Activated naive CD8-positive, alpha-beta T cell treated with anti-CD3 and anti-CD28 coated beads for 36 hours (primary cell): ENCODE results near the gene TRIM54. TPM values are rescaled to one million over a fixed set of nuclear protein-coding genes. Genes with fewer than 3 reads are reported as not detected.

Source experiments
- DNase-seq: peaks from one replicate; pipeline ENCODE4 v3.0.0; 2021
- H3K27ac Mint-ChIP-seq: one replicate; pipeline ENCODE4 v1.8.0; 2022; ENCODE audit warnings: mild to moderate bottlenecking, moderate library complexity, mixed read lengths
- H3K27me3 Mint-ChIP-seq: one replicate; pipeline ENCODE4 v1.8.0; 2022; ENCODE audit warnings: mild to moderate bottlenecking, mixed read lengths
- H3K36me3 Mint-ChIP-seq: one replicate; pipeline ENCODE4 v1.8.0; 2021; ENCODE audit warnings: mild to moderate bottlenecking, mixed read lengths
- H3K4me1 Mint-ChIP-seq: one replicate; pipeline ENCODE4 v1.8.0; 2021; ENCODE audit warnings: mixed read lengths
- H3K4me3 Mint-ChIP-seq: one replicate; pipeline ENCODE4 v1.8.0; 2022; ENCODE audit warnings: mild to moderate bottlenecking, moderate library complexity, mixed read lengths
- H3K9me3 Mint-ChIP-seq: one replicate; pipeline ENCODE4 v1.8.0; 2022; ENCODE audit warnings: mixed read lengths
- total RNA-seq, 2 experiments: library from RNA; stranded (reverse); gene quantifications; one replicate each; pipeline ENCODE4 v1.2.3, GENCODE V29; 2021

The TRIM54 gene
- total RNA-seq, 2 experiments from 2014 or later = 0.24 to 0.33 TPM

DNA sequence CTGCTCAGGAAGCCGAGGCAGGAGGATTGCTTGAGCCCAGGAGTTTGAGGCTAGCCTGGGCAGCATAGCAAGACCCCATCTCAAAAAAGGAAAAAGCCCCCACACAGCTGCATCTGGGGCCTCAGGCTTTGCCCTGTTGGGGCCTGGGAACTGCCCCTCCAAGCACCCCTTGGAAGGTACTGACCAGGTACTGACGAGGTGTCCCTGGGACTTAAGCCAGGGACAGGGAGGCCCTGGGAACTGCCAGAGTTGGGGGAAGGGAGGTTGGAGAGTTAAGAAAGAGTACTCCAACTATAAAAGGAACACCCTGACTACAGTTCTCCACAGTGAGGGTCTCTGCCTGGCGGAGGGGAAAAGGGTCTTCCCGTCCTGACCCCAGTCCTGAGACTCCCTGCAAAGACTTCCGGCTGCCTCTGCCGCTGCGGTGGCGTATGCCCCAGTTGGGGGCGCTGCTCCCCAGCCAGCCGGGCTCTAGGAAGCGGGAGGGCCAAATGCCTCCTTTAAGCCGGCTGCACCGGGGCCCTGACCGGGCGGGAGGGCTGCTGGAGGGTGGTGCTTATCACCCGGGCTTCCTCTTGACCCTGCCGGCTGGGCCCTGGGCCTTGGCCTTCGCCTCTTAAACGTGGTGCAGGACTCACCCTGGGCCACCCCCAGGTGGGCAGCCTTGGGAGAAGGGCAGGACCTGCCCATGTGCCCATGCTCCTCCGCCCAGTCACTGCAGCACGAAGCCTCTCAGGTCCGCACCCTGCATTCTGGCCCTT lies 32.2 kb upstream of the TRIM54 start:
- DNase-seq = peak; percentile 73
- Mint-ChIP-seq H3K36me3 (no peaks in the 10 kb centered on the region), H3K27ac (no peak overlapping the region), H3K27me3 (peaks cover 10% of the 10 kb centered on the region), H3K9me3 (no peaks in the 10 kb centered on the region), H3K4me1 (peaks cover 2% of the 10 kb centered on the region), H3K4me3 (no peak overlapping the region)

DNA sequence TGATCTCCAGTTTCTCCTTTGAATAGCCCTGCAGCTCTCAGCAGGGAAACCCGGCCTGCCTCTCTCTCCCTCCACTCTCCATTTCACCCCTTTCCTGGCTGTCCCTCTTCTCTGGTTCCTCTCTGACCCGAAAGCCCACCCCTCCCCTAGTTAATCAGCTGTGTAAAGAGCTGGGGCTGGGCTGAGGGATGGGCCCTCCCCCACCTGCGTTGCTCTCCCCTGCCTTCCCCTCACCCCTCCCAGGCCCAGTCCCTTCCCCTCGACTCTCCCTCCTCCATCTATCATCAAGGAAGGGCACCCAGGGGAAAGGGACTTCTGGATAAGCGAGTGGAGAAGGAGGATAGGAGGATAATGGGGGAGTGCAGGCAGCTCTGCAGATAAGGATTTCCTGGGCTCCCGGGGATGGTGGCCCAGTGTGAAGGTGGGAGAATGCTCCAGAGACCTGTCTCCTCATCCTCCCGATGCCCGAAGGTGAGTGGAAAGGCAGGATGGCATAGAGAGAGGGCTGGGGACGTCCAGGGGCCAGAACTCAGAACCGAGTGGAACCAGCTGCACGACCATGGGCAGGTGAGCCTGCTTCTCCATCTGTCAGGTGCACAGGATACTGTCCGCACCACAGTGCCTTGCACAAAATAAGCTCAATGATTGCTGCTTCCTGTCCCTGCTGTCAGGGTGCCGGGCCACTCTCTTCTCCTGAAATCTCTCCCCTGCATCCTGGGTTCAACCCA lies 31.4 kb upstream of the TRIM54 start:
- H3K36me3 Mint-ChIP-seq = no peaks in the 10 kb centered on the region
- H3K9me3 Mint-ChIP-seq = no peaks in the 10 kb centered on the region
- H3K4me3 Mint-ChIP-seq = no peak overlapping the region
- DNase-seq = no peak
- H3K27me3 Mint-ChIP-seq = peaks cover 14% of the 10 kb centered on the region
- peaks cover 2% of the 10 kb centered on the region for H3K4me1 Mint-ChIP-seq
- no peak overlapping the region for H3K27ac Mint-ChIP-seq

DNA sequence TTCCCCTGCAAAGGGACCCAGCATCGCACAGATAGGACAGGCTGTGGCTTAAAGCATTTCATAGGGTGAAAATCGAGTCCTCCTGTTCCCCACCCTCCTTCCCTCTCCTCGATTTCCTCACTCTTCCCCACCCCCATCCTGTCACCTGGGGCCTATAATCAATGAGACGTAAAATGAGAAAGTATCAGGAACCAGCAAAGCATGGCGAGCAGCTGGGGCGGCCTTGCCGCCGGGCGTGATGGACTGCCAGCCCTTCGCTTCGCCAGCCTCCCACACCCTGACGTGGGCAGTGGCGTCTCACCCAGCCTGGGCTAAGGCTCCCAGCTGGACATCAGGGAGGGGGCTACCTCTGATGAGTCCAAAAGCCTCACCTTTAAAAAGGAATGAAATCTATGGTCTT lies 30.5 kb upstream of the TRIM54 start:
- Mint-ChIP-seq H3K27ac (no peak overlapping the region), H3K4me1 (peaks cover 2% of the 10 kb centered on the region)

DNA sequence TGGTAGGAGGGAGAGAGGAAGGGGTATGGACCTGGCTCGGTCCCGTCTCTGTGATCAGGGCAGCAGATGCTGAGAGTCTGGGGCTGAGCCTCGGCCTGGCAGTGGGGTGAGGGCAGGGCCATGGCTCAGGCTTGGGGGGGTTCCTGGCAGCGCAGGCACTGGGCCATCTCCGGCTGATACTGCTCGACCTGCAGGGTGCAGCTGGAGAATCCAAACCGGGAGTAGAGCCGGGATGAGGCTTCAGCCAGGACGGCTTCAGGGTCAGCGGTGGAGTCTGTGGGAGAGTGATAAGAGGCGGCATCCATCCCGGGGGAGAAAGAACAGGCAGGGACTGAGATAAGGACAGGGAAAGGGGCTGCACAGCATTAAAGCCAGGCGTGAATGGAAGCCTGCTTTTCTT lies 27.0 kb upstream of the TRIM54 start:
- Mint-ChIP-seq H3K4me1 (peaks cover 2% of the 10 kb centered on the region), H3K36me3 (no peaks in the 10 kb centered on the region), H3K4me3 (no peak overlapping the region), H3K27me3 (peaks cover 31% of the 10 kb centered on the region), H3K9me3 (no peaks in the 10 kb centered on the region), H3K27ac (no peak overlapping the region)
- DNase-seq = no peak

More for the DNA sequence above, 30.5 kb upstream of the TRIM54 start:
- no peaks in the 10 kb centered on the region for H3K9me3 Mint-ChIP-seq
- peaks cover 14% of the 10 kb centered on the region for H3K27me3 Mint-ChIP-seq
- H3K36me3 Mint-ChIP-seq = no peaks in the 10 kb centered on the region
- no peak overlapping the region for H3K4me3 Mint-ChIP-seq
- DNase-seq = no peak

DNA sequence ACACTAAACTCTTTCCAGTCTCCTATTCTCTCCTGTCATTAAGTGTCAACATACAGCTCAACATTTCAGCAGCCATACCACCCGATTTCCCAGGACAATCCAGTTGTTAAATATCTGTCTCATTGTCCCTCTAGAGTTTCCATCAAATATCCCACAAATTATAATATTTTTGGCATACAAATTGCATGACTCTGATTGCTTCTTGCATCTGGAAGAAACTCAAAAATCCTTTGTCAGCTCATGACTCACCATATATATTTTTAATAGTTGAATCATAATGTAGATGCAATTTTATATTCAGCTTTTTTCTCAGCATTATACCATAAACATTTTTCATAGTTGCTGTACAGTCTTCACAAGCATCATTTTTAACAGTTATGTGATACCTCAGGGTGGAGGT lies 26.6 kb upstream of the TRIM54 start:
- Mint-ChIP-seq H3K9me3 (no peaks in the 10 kb centered on the region), H3K4me3 (no peak overlapping the region), H3K27ac (no peak overlapping the region), H3K4me1 (no peaks in the 10 kb centered on the region), H3K27me3 (peaks cover 36% of the 10 kb centered on the region), H3K36me3 (no peaks in the 10 kb centered on the region)
- DNase-seq = no peak

DNA sequence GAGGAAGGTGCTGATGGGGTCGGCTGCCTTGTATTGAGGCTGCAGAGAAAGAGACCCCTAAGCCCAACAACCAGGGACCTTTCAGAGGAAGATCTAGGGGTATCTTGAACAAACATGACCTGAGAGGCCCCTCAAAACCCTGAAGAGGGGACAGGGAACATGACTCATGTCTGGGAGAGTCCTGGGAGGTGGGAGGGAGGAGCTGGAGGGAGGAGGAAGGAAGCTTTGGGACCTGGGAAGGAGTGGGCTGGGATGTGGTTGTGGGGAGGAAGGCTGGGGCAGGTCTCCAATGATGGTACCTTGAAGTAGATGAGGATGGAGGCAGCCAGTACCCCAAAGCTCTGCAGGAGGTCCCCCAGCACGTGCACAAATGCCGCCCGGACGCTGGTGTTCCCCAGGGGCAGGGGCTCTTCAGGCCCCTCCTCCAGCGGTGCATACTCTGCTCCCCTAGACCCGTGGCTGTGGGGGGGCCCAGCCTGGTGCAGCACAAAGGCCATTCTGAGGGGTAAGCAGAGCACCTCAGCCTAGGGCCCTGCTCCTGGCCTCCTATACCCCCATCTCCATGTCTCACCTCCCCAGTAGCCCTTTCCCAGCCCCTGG lies 25.3 kb upstream of the TRIM54 start:
- no peak for DNase-seq
- Mint-ChIP-seq H3K9me3 (no peaks in the 10 kb centered on the region), H3K27me3 (peaks cover 49% of the 10 kb centered on the region), H3K4me3 (no peak overlapping the region), H3K36me3 (no peaks in the 10 kb centered on the region), H3K4me1 (peaks cover 3% of the 10 kb centered on the region), H3K27ac (no peak overlapping the region)

DNA sequence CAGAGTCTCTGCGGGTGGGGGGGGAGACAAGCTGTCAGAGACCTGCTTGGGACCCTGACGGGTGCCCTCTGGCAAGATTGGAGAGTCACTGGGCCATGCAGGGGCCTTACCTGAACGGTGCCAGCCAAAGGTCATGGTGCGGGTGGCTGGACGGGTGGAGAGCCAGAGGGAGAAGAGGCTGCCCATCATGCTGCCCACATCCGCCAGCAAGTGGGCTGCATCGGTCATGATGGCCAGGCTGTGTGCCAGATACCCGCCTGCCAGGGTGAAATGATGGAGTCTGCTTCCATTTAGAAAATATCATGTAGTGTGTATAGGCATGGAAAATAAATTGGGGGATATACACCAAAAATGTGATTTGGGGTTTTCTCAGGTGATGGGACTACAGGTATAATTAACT lies 24.2 kb upstream of the TRIM54 start:
- H3K4me1 Mint-ChIP-seq = peaks cover 3% of the 10 kb centered on the region
- no peak overlapping the region for H3K27ac Mint-ChIP-seq
- H3K9me3 Mint-ChIP-seq = no peaks in the 10 kb centered on the region
- no peaks in the 10 kb centered on the region for H3K36me3 Mint-ChIP-seq
- H3K27me3 Mint-ChIP-seq = peaks cover 50% of the 10 kb centered on the region
- no peak for DNase-seq
- no peak overlapping the region for H3K4me3 Mint-ChIP-seq

DNA sequence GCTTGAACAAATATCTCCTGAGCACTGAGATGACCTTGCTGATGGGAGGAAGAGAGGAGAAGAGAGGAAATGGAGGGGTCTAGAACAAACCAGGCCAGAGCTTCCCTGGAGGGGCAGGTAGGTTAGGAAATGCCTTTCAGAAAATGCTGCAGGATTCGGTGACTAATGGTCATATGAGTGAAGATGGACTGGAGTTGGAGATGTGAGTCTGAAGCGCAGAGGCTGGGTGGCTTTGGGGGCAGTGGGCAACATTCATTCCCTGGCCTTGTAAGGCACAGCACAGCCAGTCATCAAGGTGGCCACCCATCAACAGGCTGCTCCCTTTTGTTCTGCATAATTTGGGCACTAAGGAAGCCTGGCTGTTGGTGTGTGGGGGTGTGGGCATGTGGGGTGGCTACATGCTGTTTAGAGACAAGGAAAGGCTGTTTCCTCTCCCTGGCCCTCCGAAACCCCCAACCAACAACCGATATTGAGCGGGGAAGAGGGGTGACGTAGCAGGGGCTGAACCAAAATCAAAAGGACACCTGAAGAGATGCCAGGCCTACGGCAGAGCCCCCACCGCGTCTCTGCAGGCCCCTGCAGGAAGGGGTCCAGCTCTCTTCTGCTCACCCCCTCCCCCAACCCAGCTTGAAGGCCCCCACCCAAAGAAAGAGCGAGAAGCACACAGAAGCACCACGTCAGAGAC lies 20.8 kb upstream of the TRIM54 start:
- H3K4me3 Mint-ChIP-seq = peak overlapping the region; percentile 49
- H3K9me3 Mint-ChIP-seq = no peaks in the 10 kb centered on the region
- no peak for DNase-seq
- peaks cover 16% of the 10 kb centered on the region for H3K4me1 Mint-ChIP-seq
- peaks cover 53% of the 10 kb centered on the region for H3K27me3 Mint-ChIP-seq
- no peaks in the 10 kb centered on the region for H3K36me3 Mint-ChIP-seq
- H3K27ac Mint-ChIP-seq = no peak overlapping the region

DNA sequence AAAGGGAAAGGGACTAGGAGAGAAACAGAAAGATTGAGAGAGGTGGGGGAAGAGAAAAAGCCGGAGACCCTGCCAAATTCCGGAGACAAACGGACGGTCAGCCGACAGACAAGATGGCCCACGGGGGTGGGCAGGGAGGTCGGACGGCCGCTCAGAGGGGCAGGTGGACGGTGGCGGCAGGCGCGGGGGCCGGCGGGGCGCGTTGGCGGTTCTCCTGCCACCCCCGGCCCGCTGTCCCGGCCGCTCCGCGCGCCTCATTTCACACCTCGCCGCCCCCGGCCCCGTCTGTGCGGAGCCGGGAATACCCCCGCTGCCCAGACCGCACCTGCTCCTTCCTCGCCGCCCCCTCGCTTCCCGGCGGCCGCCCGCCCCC lies 20.3 kb upstream of the TRIM54 start:
- peak overlapping the region; percentile 49 for H3K4me3 Mint-ChIP-seq
- peaks cover 16% of the 10 kb centered on the region for H3K4me1 Mint-ChIP-seq
- no peaks in the 10 kb centered on the region for H3K9me3 Mint-ChIP-seq
- H3K36me3 Mint-ChIP-seq = no peaks in the 10 kb centered on the region
- DNase-seq = no peak
- H3K27me3 Mint-ChIP-seq = peaks cover 53% of the 10 kb centered on the region
- no peak overlapping the region for H3K27ac Mint-ChIP-seq

DNA sequence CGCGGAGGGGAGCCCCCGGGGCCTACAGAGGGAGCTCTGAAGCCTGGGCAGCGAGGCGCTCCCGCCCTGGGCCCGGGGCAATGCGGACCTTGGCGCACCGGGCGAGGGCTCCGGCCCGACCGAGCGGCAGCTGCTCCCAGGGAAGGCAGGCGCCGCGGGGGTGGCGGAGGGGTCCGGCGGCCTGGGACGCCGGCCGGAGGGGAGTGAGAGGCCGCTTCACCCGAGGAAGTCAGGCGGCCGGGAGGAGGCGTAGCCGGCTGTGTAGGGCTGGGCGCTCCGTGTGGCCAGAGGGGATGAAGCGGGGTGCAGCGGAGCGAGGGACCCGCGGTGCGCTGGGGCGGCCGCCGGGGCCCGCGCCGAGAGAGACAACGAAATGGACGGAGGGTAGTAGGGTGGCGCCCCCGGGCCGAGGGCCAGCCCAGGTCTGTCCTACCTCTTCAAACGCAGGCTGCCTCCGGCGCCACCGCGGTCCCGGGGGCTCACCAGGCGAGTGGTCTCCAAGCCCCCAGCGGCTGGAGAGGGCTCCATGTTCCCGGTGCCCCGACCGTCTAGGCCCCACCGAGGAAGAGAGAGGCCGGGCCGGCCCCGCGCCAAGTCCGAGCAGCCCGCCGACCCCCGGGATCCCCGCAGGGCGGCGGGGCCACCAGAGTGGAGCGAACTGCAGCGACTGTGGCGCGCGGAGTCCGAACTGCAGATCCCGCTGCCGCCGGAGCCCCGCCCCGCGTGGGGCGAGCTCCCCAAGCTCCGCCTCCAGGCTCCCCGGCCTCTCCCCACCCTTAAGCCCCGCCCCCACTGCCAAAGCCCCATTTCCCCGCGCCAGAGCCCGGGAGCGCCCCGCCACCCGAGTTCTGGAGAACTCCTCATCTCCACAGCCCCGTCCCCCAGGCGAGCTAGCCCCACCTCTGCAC lies 19.6 kb upstream of the TRIM54 start, which contains the start of gene SLC30A3:
TSS of gene SLC30A3 (minus strand) at position 669 of the 908 bp plus-strand sequence. CDS start at position 528, 141 bp downstream.
- H3K4me3 Mint-ChIP-seq = peak within 1 kb of the TSS; percentile 79
- peak; percentile 74 for DNase-seq
- H3K9me3 Mint-ChIP-seq = no peaks in the 10 kb centered on the region
- H3K4me1 Mint-ChIP-seq = peaks cover 16% of the 10 kb centered on the region
- peaks cover 52% of the 10 kb centered on the region for H3K27me3 Mint-ChIP-seq
- no peaks in the 10 kb centered on the region for H3K36me3 Mint-ChIP-seq
- H3K27ac Mint-ChIP-seq = no peak within 1 kb of the TSS

DNA sequence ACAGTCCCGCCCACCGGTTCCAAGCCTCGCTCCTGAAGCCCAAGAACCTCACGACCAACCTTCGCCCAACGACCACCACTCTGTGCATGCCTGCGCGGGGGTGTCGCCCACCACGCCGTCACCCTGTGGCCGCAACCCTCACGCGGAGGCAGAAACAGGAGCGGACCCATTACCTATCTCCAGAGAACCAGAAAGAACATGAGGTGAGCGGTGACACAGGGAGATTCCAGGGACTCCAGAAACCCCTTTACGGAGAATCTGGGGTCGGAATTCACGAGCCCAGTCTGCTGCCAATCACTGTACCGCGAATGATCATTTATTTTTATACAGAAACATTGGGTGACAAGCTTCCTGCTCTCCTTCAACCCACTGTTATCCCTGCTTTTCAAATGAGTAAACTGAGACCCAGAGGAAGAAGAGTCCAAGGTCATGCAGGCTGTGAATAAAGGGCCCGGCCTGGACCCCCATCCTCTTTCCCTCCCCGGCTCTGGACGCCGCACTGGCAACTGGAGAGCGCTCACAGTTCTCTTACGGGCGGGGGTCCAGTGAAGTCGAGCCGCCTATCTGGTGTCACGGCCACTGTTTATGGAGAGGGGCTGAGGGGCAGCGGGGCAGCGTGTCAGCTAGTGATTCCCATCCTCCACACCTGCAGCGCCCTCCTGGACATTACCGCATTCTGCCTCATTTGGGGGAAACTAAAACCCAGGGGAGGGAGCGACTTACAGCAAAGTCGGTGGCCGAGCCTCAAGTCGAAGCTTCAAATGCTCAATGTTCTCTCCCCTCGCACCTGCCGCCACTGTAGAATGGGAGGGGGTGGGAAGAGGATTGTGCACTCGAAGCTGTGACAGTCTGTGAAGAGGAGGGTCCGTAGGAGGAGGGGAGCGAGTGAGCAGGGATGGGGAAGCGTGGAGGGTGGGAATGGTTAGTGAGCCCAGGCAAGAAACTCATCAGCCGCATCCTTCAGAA lies 18.7 kb upstream of the TRIM54 start:
- H3K9me3 Mint-ChIP-seq = no peaks in the 10 kb centered on the region
- H3K27me3 Mint-ChIP-seq = peaks cover 47% of the 10 kb centered on the region
- no peaks in the 10 kb centered on the region for H3K36me3 Mint-ChIP-seq
- peak overlapping the region; percentile 79 for H3K4me3 Mint-ChIP-seq
- peaks cover 16% of the 10 kb centered on the region for H3K4me1 Mint-ChIP-seq
- H3K27ac Mint-ChIP-seq = no peak overlapping the region
- DNase-seq = no peak

DNA sequence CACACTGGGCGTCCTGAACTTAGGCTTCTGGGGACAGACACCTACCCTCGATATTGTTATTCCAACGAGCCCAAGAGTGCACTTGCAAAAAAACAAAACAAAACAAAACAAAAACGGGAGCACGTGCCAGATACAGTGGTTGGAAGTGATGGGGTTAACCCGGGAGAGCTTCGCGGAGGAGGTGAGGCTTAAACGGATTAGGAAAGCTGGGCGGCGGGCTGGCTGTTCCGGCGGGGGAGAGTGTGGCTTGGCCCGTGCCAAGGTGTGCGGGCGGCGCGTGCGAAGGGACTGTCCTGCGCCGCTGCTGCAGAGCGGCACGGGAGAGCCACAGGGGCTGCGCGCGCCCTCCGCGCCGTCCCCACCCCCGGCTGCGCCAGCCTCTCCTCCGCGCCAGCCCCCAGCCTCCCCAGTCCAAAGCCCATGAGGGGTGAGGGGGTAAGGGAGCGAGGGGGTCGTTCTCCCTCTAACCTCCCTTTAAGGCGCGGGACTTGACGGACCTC lies 17.9 kb upstream of the TRIM54 start:
- Mint-ChIP-seq H3K4me3 (peak overlapping the region; percentile 79), H3K27me3 (peaks cover 43% of the 10 kb centered on the region), H3K4me1 (peaks cover 16% of the 10 kb centered on the region), H3K9me3 (no peaks in the 10 kb centered on the region), H3K27ac (no peak overlapping the region), H3K36me3 (no peaks in the 10 kb centered on the region)
- DNase-seq = peak; percentile 21
